Upper lobe of right lung (tissue), 1 donor: ENCODE results near the gene UNC5B. TPM values are rescaled to one million over a fixed set of nuclear protein-coding genes. Genes with fewer than 3 reads are reported as not detected.

ENCODE experiments used
- ATAC-seq: fragments of 200-7000 bp; cut with Tn5 transposase; one replicate; pipeline ENCODE4 v1.9.1; 2020; ENCODE audit warnings: mild to moderate bottlenecking, moderate library complexity
- DNase-seq: peaks from one replicate; pipeline ENCODE4 v3.0.0-alpha.2; 2020
- H3K27ac ChIP-seq: fragments of 200-600 bp; one replicate; pipeline ENCODE4 v1.8.0; 2022
- H3K27me3 ChIP-seq: fragments of 200-600 bp; one replicate; pipeline ENCODE4 v1.8.0; 2022; ENCODE audit warnings: mild to moderate bottlenecking
- H3K36me3 ChIP-seq: fragments of 200-600 bp; one replicate; pipeline ENCODE4 v1.8.0; 2022
- H3K4me1 ChIP-seq: fragments of 200-600 bp; one replicate; pipeline ENCODE4 v1.8.0; 2022
- H3K4me3 ChIP-seq: fragments of 200-600 bp; one replicate; pipeline ENCODE4 v1.8.0; 2022; ENCODE audit warnings: mild to moderate bottlenecking
- H3K9me3 ChIP-seq: fragments of 200-600 bp; one replicate; pipeline ENCODE4 v1.8.0; 2022
- CTCF ChIP-seq: fragments of 200-600 bp; IDR thresholded peaks from one replicate; pipeline ENCODE4 v1.8.0; 2022; ENCODE audit warnings: antibody characterized with exemption
- intact Hi-C: fragments of 100-400 bp; cut with DNase I; formaldehyde crosslinking; loops from one replicate; pipeline ENCODE4 v1.11.0; 2022
- total RNA-seq: library from RNA; stranded (reverse); fragmentation: NEBNext Ultra II Directional; extraction: Animal tissue kit (Norgen Biotek cat#: 25700); gene quantifications from one replicate; pipeline ENCODE4 v1.2.1, GENCODE V29; 2021
- donor health status: DM: no; HTN: yes; CAD: no; lungs with severe emphysema.

Gene UNC5B
- total RNA-seq, 1 donor from 2014 or later, result 16.0 TPM

- DNase-seq, result peak; percentile 74
- Histone ChIP-seq H3K9me3 (no peaks in the 10 kb centered on the region), H3K4me3 (no peak overlapping the region), H3K36me3 (no peaks in the 10 kb centered on the region), H3K27ac (peak overlapping the region; percentile 6), H3K4me1 (peaks cover 25% of the 10 kb centered on the region), H3K27me3 (no peaks in the 10 kb centered on the region)
- ATAC-seq, result peak; percentile 45
- intact Hi-C loops, result loop anchor here (10.0 kb wide), 1 partner anchor 46 kb away; the partner anchor contains the start of gene UNC5B
- TF ChIP-seq CTCF, result no peak
Measured at GRCh38 chr10:71260622-71261325, 48.4 kb downstream of the UNC5B start.

- no peak overlapping the region for H3K4me3 ChIP-seq
- H3K27me3 ChIP-seq, result no peaks in the 10 kb centered on the region
- DNase-seq (no peak), ATAC-seq (no peak)
- peaks cover 21% of the 10 kb centered on the region for H3K4me1 ChIP-seq
- TF ChIP-seq CTCF, result no peak
- H3K9me3 ChIP-seq, result no peaks in the 10 kb centered on the region
- no peak overlapping the region for H3K27ac ChIP-seq
- H3K36me3 ChIP-seq, result no peaks in the 10 kb centered on the region
- intact Hi-C loops, result loop anchor here (10.0 kb wide), 1 partner anchor 47 kb away; the partner anchor contains the start of gene UNC5B
Measured at GRCh38 chr10:71262027-71262426, 49.7 kb downstream of the UNC5B start.

- H3K4me3 ChIP-seq, result no peak overlapping the region
- H3K27me3 ChIP-seq, result no peaks in the 10 kb centered on the region
- no peak for ATAC-seq
- peaks cover 21% of the 10 kb centered on the region for H3K4me1 ChIP-seq
- no peaks in the 10 kb centered on the region for H3K36me3 ChIP-seq
- H3K9me3 ChIP-seq, result no peaks in the 10 kb centered on the region
- no peak overlapping the region for H3K27ac ChIP-seq
- intact Hi-C loops, result loop anchor here (10.0 kb wide), 1 partner anchor 48 kb away; the partner anchor contains the start of gene UNC5B
- DNase-seq, result no peak
- TF ChIP-seq CTCF, result no peak
Measured at GRCh38 chr10:71262817-71263216, 50.4 kb downstream of the UNC5B start.

- H3K27ac ChIP-seq, result no peak overlapping the region
- H3K36me3 ChIP-seq, result no peaks in the 10 kb centered on the region
- no peak overlapping the region for H3K4me3 ChIP-seq
- peaks cover 21% of the 10 kb centered on the region for H3K4me1 ChIP-seq
- H3K9me3 ChIP-seq, result no peaks in the 10 kb centered on the region
- no peak for DNase-seq
- TF ChIP-seq CTCF, result no peak
- intact Hi-C loops, result loop anchor here (10.0 kb wide), 1 partner anchor 49 kb away; the partner anchor contains the start of gene UNC5B
- no peaks in the 10 kb centered on the region for H3K27me3 ChIP-seq
- ATAC-seq, result no peak
Measured at GRCh38 chr10:71263376-71263775, 51.0 kb downstream of the UNC5B start.

- H3K9me3 ChIP-seq, result no peaks in the 10 kb centered on the region
- no peak overlapping the region for H3K4me3 ChIP-seq
- ATAC-seq (no peak), DNase-seq (no peak)
- no peaks in the 10 kb centered on the region for H3K36me3 ChIP-seq
- intact Hi-C loops, result loop anchor here (10.0 kb wide), 1 partner anchor 50 kb away; the partner anchor contains the start of gene UNC5B
- H3K27me3 ChIP-seq, result no peaks in the 10 kb centered on the region
- no peak overlapping the region for H3K27ac ChIP-seq
- no peak for TF ChIP-seq CTCF
- H3K4me1 ChIP-seq, result peaks cover 19% of the 10 kb centered on the region
Measured at GRCh38 chr10:71264345-71265200, 52.2 kb downstream of the UNC5B start.
